Ovary (tissue), 9 donors: ENCODE results near the gene SOX18. TPM values are rescaled to one million over a fixed set of nuclear protein-coding genes. Genes with fewer than 3 reads are reported as not detected.

Source experiments
- DNase-seq, 5 donors: peaks; one replicate each; pipeline ENCODE4 v3.0.0-alpha.2; 2019 to 2020
- H3K27ac ChIP-seq, 2 donors: fragments of 200-600 bp; one replicate each; pipeline versions ENCODE4 v1.5.1 to v1.8.0; 2019 to 2022
- H3K27me3 ChIP-seq: fragments of 200-600 bp; one replicate; pipeline ENCODE4 v1.8.0; 2022
- H3K36me3 ChIP-seq: fragments of 200-600 bp; sonication (generic); one replicate; pipeline ENCODE4 v1.5.1; 2019
- H3K4me1 ChIP-seq: one replicate; pipeline ENCODE4 v1.8.1; 2013; ENCODE audit warnings: mild to moderate bottlenecking, moderate library complexity; ENCODE audit not compliant: insufficient read depth
- H3K4me3 ChIP-seq: fragments of 200-600 bp; sonication (generic); one replicate; pipeline ENCODE4 v1.5.1; 2017
- H3K9me3 ChIP-seq, 2 donors: fragments of 200-600 bp in 1 of 2; sonication (generic) in 1 of 2; one replicate each; pipeline versions ENCODE4 v1.5.1 to v1.8.1; 2013 to 2019; ENCODE audit warnings: mild to moderate bottlenecking in 1 of 2, moderate library complexity in 1 of 2
- EP300 ChIP-seq: sonication (generic); formaldehyde crosslinking; IDR thresholded peaks from one replicate; pipeline ENCODE4 v1.6.1; 2017; ENCODE audit warnings: antibody characterized with exemption
- POLR2A ChIP-seq: fragments of 450-650 bp; IDR thresholded peaks from one replicate; pipeline ENCODE4 v1.6.1; 2017; ENCODE audit warnings: antibody characterized with exemption, mild to moderate bottlenecking, moderate library complexity
- WGBS, 3 donors: extraction: QIAGEN DNeasy Blood & Tissue Kit in 1 of 3; methylation state at CpG; one replicate each; pipeline versions ENCODE4 v1.1.5 to v1.1.7; 2013 to 2017; 5-methylcytosine and 5-hydroxymethylcytosine counted together
- intact Hi-C, 4 donors: fragments of 100-400 bp; cut with DNase I; formaldehyde crosslinking; loops; one replicate each; pipeline versions ENCODE4 v1.11.0 to v1.15.1; 2022 to 2023
- polyA plus RNA-seq, 2 donors: library from polyadenylated mRNA; stranded (reverse); fragments of 200-250 nt in 1 of 2; fragments of 350-450 nt in 1 of 2; fragmentation: Illumina TruSeq in 1 of 2; extraction: RNeasy Lipid Tissue Mini Kit (QIAGEN cat#74804) in 1 of 2; gene quantifications; one replicate each; pipeline ENCODE4 v1.2.3, GENCODE V29; 2013 to 2014
- total RNA-seq, 7 donors: library from RNA; depleted of rRNA in 2 of 7; stranded (reverse); fragments of >200 nt in 2 of 7; fragmentation: NEBNext Ultra II Directional in 3 of 7; extraction: Animal tissue kit (Norgen Biotek cat#: 25700) in 3 of 7; gene quantifications; one replicate each; pipeline versions ENCODE4 v1.1.0 to v1.2.4, GENCODE V29; 2016 to 2023
- TF ChIP-seq, protein P1 (sequence below), 3 donors: fragments of 450-650 bp in 2 of 3; fragments of 200-600 bp in 1 of 3; IDR thresholded peaks; one replicate each; pipeline versions ENCODE4 v1.5.1 to v1.8.0; 2016 to 2022; ENCODE audit warnings: antibody characterized with exemption in 3 of 3, mild to moderate bottlenecking in 1 of 3
- donor health status: DM: no; HTN: no; CAD: no; lungs with moderate emphysema.
- donor health status: DM: no; HTN: no; CAD: no.
- donor health status: Bipolar disorder and iron deficiency.
- donor health status: DM: yes; HTN: yes; CAD: no.
- donor health status: DM: no; HTN: no; CAD: no.
- donor health status: DM: yes; HTN: yes; CAD: no.

The SOX18 gene
- total and polyA plus RNA-seq, 9 donors, result 2.0 to 63.8 (median 12.8) TPM

DNA sequence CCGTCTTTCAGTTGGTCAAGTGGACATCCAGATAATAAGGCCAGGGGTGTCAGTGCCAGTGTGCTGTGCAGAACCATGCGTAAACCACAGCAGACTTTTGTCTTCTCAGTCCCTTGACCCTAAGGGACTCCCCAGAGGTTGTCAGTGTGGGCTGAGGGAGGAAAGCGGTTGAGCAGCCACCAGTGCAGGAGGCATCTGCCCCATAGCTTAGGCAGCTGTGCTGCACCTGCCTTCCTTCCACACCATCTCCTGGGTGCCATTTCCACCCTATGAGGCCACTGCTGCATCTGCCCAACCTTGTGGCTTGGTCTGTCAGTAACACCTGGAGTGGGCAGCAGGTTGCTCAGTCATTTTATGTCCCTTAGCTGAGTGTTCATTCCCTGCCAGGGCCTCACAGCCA lies 42.5 kb downstream of the SOX18 start:
- no peaks in the 10 kb centered on the region for H3K27me3 ChIP-seq
- H3K4me1 ChIP-seq, result no peaks in the 10 kb centered on the region
- H3K36me3 ChIP-seq, result no peaks in the 10 kb centered on the region
- 94 to 100% (median 95%) methylated on average over 3 of the region's 3 CpGs for WGBS, 3 donors
- H3K4me3 ChIP-seq, result no peak overlapping the region
- intact Hi-C loops, result no loop called here
- no peak overlapping the region for H3K27ac ChIP-seq
- DNase-seq, result no peak
- TF ChIP-seq, protein P1, sequence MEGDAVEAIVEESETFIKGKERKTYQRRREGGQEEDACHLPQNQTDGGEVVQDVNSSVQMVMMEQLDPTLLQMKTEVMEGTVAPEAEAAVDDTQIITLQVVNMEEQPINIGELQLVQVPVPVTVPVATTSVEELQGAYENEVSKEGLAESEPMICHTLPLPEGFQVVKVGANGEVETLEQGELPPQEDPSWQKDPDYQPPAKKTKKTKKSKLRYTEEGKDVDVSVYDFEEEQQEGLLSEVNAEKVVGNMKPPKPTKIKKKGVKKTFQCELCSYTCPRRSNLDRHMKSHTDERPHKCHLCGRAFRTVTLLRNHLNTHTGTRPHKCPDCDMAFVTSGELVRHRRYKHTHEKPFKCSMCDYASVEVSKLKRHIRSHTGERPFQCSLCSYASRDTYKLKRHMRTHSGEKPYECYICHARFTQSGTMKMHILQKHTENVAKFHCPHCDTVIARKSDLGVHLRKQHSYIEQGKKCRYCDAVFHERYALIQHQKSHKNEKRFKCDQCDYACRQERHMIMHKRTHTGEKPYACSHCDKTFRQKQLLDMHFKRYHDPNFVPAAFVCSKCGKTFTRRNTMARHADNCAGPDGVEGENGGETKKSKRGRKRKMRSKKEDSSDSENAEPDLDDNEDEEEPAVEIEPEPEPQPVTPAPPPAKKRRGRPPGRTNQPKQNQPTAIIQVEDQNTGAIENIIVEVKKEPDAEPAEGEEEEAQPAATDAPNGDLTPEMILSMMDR (IDR thresholded peaks at IDR 0.05), result no peak
- no peaks in the 10 kb centered on the region for H3K9me3 ChIP-seq

DNA sequence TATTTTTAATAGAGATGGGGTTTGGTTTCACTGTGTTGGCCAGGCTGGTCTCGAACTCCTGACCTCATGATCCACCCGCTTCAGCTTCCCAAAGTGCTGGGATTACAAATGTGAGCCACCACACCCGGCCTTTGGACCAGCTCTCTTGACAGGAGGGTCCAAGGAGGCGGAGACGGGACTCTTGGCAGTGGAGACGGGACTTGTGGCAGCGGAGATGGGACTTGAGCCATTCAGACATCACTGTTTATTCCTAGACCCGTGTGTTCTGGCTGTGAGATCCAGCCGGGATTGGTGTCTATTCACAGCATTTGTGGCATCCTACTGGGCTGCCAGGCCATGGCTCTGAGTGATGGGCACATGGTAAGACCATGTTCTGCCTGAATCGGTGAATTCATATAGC lies 42.9 kb downstream of the SOX18 start:
- Histone ChIP-seq H3K4me1 (no peaks in the 10 kb centered on the region), H3K36me3 (no peaks in the 10 kb centered on the region), H3K27ac (no peak overlapping the region), H3K9me3 (no peaks in the 10 kb centered on the region), H3K27me3 (no peaks in the 10 kb centered on the region), H3K4me3 (no peak overlapping the region)
- DNase-seq, result no peak
- TF ChIP-seq EP300 (no peak), POLR2A (no peak)
- TF ChIP-seq, protein P1 (IDR thresholded peaks at IDR 0.05), result no peak
- intact Hi-C loops, result no loop called here
- 81 to 85% (median 84%) methylated on average over 10 of the region's 10 CpGs for WGBS, 3 donors

GRCh38 chr20:64005394-64005793 lies 44.0 kb downstream of the SOX18 start:
- no peaks in the 10 kb centered on the region for H3K36me3 ChIP-seq
- no peak for DNase-seq

DNA sequence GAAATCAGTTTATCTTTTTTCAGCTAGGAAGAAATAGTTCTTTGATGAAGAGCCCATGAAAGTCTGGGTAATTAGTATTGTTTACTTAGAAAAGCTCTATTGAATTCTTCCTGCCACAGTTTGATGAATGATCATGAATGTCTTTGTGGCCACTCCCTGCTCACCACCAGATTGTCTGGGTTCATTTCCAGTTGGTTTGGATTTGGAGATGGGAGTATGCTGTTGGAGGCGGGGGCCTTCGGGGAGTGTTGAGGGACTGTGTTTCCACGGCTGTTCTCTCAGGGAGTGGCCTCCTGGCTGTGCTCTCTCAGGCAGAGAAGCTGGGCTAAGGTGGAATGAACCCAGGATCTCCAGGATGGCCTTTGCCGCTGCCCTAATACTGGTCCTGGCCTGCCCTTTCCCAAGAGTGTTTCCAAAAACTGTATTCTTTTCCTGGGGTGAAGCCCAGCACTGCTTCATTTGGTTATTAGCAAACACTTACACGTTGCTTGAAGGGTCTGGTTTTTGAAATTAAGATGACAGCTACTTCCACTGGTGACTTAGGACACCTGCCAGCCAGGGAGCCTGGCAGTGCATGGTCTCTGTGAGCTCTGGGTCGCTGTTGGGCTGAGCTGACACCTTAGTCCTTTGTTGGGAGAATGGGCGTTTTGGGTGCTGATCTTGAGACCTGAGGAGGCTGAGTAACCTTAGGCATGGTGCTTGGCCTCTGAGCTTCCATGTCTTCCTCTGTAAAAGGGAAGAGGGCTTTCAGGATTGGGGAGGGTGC lies 45.3 kb downstream of the SOX18 start:
- no peaks in the 10 kb centered on the region for H3K36me3 ChIP-seq
- no peaks in the 10 kb centered on the region for H3K4me1 ChIP-seq
- H3K27me3 ChIP-seq, result no peaks in the 10 kb centered on the region
- no peak for DNase-seq
- no peak overlapping the region for H3K27ac ChIP-seq
- TF ChIP-seq EP300 (no peak), POLR2A (no peak)
- TF ChIP-seq, protein P1 (IDR thresholded peaks at IDR 0.05), result no peak
- WGBS, 3 donors, result 64 to 78% (median 76%) methylated on average over 7 of the region's 7 CpGs
- no peaks in the 10 kb centered on the region for H3K9me3 ChIP-seq
- intact Hi-C loops, result no loop called here
- no peak overlapping the region for H3K4me3 ChIP-seq

More at GRCh38 chr20:64005394-64005793, 44.0 kb downstream of the SOX18 start:
- WGBS, 3 donors, result 65 to 72% (median 69%) methylated on average over 6 of the region's 6 CpGs
- Histone ChIP-seq H3K27me3 (no peaks in the 10 kb centered on the region), H3K27ac (no peak overlapping the region), H3K4me1 (no peaks in the 10 kb centered on the region), H3K4me3 (no peak overlapping the region), H3K9me3 (no peaks in the 10 kb centered on the region)
- intact Hi-C loops, result no loop called here
- no peak for TF ChIP-seq POLR2A
- no peak for TF ChIP-seq EP300
- TF ChIP-seq, protein P1 (IDR thresholded peaks at IDR 0.05), result no peak
